HEK293 (cell line): ENCODE results near the gene PUS7.

ENCODE experiments used
- CTCF ChIP-seq: fragments of 450-650 bp; formaldehyde crosslinking; IDR thresholded peaks from 2 replicates; pipeline ENCODE4 v1.5.1; 2016; ENCODE audit warnings: missing biosample characterization, missing genetic modification characterization
- HOXC10 ChIP-seq: sonication (generic); formaldehyde crosslinking; IDR thresholded peaks from 2 replicates; pipeline ENCODE4 v1.8.1; 2023; ENCODE audit warnings: mild to moderate bottlenecking, missing genetic modification reagents
- PRDM6 ChIP-seq: fragments of 450-650 bp; formaldehyde crosslinking; IDR thresholded peaks from 2 replicates; pipeline ENCODE4 v1.5.1; 2017; ENCODE audit warnings: missing biosample characterization, missing genetic modification characterization
- WT1 ChIP-seq: fragments of 450-650 bp; formaldehyde crosslinking; IDR thresholded peaks from 2 replicates; pipeline ENCODE4 v1.5.1; 2016; ENCODE audit warnings: missing biosample characterization, missing genetic modification characterization
- ZNF138 ChIP-seq: fragments of 450-650 bp; formaldehyde crosslinking; IDR thresholded peaks from 2 replicates; pipeline ENCODE4 v1.5.1; 2016; ENCODE audit warnings: missing biosample characterization, missing genetic modification characterization, borderline replicate concordance
- ZNF140 ChIP-seq: fragments of 450-650 bp; formaldehyde crosslinking; IDR thresholded peaks from 2 replicates; pipeline ENCODE4 v1.5.1; 2016; ENCODE audit warnings: missing biosample characterization, missing genetic modification characterization
- ZNF24 ChIP-seq: fragments of 450-650 bp; formaldehyde crosslinking; IDR thresholded peaks from 2 replicates; pipeline ENCODE4 v1.5.1; 2016; ENCODE audit warnings: missing biosample characterization, missing genetic modification characterization
- ZNF510 ChIP-seq: fragments of 450-650 bp; formaldehyde crosslinking; IDR thresholded peaks from 2 replicates; pipeline ENCODE4 v1.5.1; 2018; ENCODE audit warnings: mild to moderate bottlenecking, missing genetic modification characterization, missing biosample characterization; ENCODE audit not compliant: insufficient replicate concordance
- ZNF621 ChIP-seq: fragments of 450-650 bp; formaldehyde crosslinking; IDR thresholded peaks from 2 replicates; pipeline ENCODE4 v1.5.1; 2017; ENCODE audit warnings: missing biosample characterization, missing genetic modification characterization
- ZNF654 ChIP-seq: fragments of 450-650 bp; formaldehyde crosslinking; IDR thresholded peaks from 2 replicates; pipeline ENCODE4 v1.5.1; 2016; ENCODE audit warnings: low read depth, missing biosample characterization, missing genetic modification characterization
- ZNF76 ChIP-seq: fragments of 450-650 bp; formaldehyde crosslinking; IDR thresholded peaks from 2 replicates; pipeline ENCODE4; 2016; ENCODE audit warnings: low read depth, missing biosample characterization, missing genetic modification characterization, borderline replicate concordance
- ZSCAN16 ChIP-seq: fragments of 450-650 bp; formaldehyde crosslinking; IDR thresholded peaks from 2 replicates; pipeline ENCODE4 v1.5.1; 2016; ENCODE audit warnings: missing biosample characterization, missing genetic modification characterization

- TF ChIP-seq CTCF = no peak
- TF ChIP-seq WT1 (tag by site-specific recombination) = no peak
- TF ChIP-seq ZNF76 = no peak
- no peak for TF ChIP-seq ZNF654
- no peak for TF ChIP-seq ZSCAN16
- TF ChIP-seq ZNF140 = no peak
- no peak for TF ChIP-seq PRDM6
- no peak for TF ChIP-seq ZNF138 (tag by site-specific recombination)
- no peak for TF ChIP-seq ZNF621
- no peak for TF ChIP-seq ZNF510 (tag by site-specific recombination)
- no peak for TF ChIP-seq ZNF24 (tag by site-specific recombination)
- no peak for TF ChIP-seq HOXC10 (CRISPR knock-in tag)
Measured at GRCh38 chr7:105512926-105513526, 9.0 kb downstream of the PUS7 start.
